Esophagus muscularis mucosa (tissue), 4 donors: ENCODE results near the gene NR1I3. TPM values are rescaled to one million over a fixed set of nuclear protein-coding genes. Genes with fewer than 3 reads are reported as not detected.

ENCODE experiments used
- DNase-seq: peaks from one replicate; pipeline ENCODE4 v3.0.0-alpha.2; 2017; ENCODE audit errors: extremely low spot score
- H3K27ac ChIP-seq, 4 donors: fragments of 200-600 bp; sonication (generic); replicated peaks in 1 of 4; 1 replicate in 3 of 4; 2 replicates in 1 of 4; pipeline ENCODE4 v1.5.1; 2016 to 2019; ENCODE audit warnings: mild to moderate bottlenecking in 1 of 4
- H3K27me3 ChIP-seq, 4 donors: fragments of 200-600 bp; sonication (generic); one replicate each; pipeline versions ENCODE4 v1.5.1 to v1.6.0; 2016 to 2019
- H3K36me3 ChIP-seq, 4 donors: fragments of 200-600 bp; sonication (generic); one replicate each; pipeline ENCODE4 v1.5.1; 2016 to 2019
- H3K4me1 ChIP-seq, 4 donors: fragments of 200-600 bp; sonication (generic); one replicate each; pipeline ENCODE4 v1.5.1; 2016 to 2019
- H3K4me3 ChIP-seq, 4 donors: fragments of 200-600 bp; sonication (generic); 1 replicate in 2 of 4; 2 replicates in 2 of 4; pipeline ENCODE4 v1.5.1; 2016 to 2019; ENCODE audit warnings: mild to moderate bottlenecking in 4 of 4, moderate library complexity in 1 of 4
- H3K9me3 ChIP-seq, 4 donors: fragments of 200-600 bp; sonication (generic); 1 replicate in 3 of 4; 2 replicates in 1 of 4; pipeline ENCODE4 v1.5.1; 2016 to 2019
- CTCF ChIP-seq, 3 experiments: fragments of 200-600 bp in 2 of 3; fragments of 450-650 bp in 1 of 3; sonication (generic) in 2 of 3; IDR thresholded peaks; one replicate each; pipeline ENCODE4 v1.5.1; 2017 to 2019; ENCODE audit warnings: antibody characterized with exemption in 3 of 3, mild to moderate bottlenecking in 2 of 3, moderate library complexity in 1 of 3
- EP300 ChIP-seq: sonication (generic); formaldehyde crosslinking; IDR thresholded peaks from one replicate; pipeline ENCODE4 v1.6.1; 2017; ENCODE audit warnings: antibody characterized with exemption
- POLR2A ChIP-seq: fragments of 450-650 bp; IDR thresholded peaks from one replicate; pipeline ENCODE4 v1.6.1; 2017; ENCODE audit warnings: antibody characterized with exemption, moderate library complexity, mild to moderate bottlenecking, low read depth
- POLR2AphosphoS5 ChIP-seq, 2 donors: sonication (generic); formaldehyde crosslinking; IDR thresholded peaks; one replicate each; pipeline ENCODE4 v1.6.1; 2017; ENCODE audit warnings: antibody characterized with exemption in 2 of 2
- WGBS: methylation state at CpG from one replicate; pipeline ENCODE4 v1.1.5; 2018; 5-methylcytosine and 5-hydroxymethylcytosine counted together
- intact Hi-C: fragments of 100-400 bp; cut with DNase I; formaldehyde crosslinking; loops from one replicate; pipeline ENCODE4 v1.15.1; 2023
- total RNA-seq, 4 donors: library from RNA; depleted of rRNA; stranded (reverse); fragments of >200 nt; gene quantifications; one replicate each; pipeline versions ENCODE4 v1.1.0 to v1.2.1, GENCODE V29; 2016

Gene NR1I3
- total RNA-seq, 4 donors from 2014 or later = not detected

- intact Hi-C loops = loop anchor here (10.0 kb wide), 1 partner anchor 194 kb away; no protein-coding TSS in a partner anchor
- H3K27me3 ChIP-seq = no peaks in the 10 kb centered on the region
- H3K27ac ChIP-seq = no peak overlapping the region
- peaks cover 0 to 59% (median 23%) of the 10 kb centered on the region in 4 donors for H3K36me3 ChIP-seq
- H3K9me3 ChIP-seq = no peaks in the 10 kb centered on the region
- no peak for TF ChIP-seq CTCF (IDR thresholded peaks at IDR 0.05)
- no peak for TF ChIP-seq POLR2AphosphoS5 (IDR thresholded peaks at IDR 0.05)
- no peak for TF ChIP-seq EP300
- no peak for TF ChIP-seq POLR2A
- WGBS = 68% methylated on average over 15 of the region's 22 CpGs
- H3K4me1 ChIP-seq = peaks cover 15 to 41% (median 29%) of the 10 kb centered on the region in 4 donors
- no peak for DNase-seq
- H3K4me3 ChIP-seq = no peak overlapping the region
These were observed 47.0 kb downstream of the NR1I3 start for GRCh38 chr1:161190962-161191521.

GRCh38 chr1:161189036-161189435, 49.0 kb downstream of the NR1I3 start:
- intact Hi-C loops = no loop called here
- no peak for TF ChIP-seq POLR2A
- no peak for TF ChIP-seq POLR2AphosphoS5 (IDR thresholded peaks at IDR 0.05)
- no peak for TF ChIP-seq CTCF (IDR thresholded peaks at IDR 0.05)
- TF ChIP-seq EP300 = no peak

GRCh38 chr1:161188381-161188780, 49.6 kb downstream of the NR1I3 start:
- no peak for TF ChIP-seq EP300
- Histone ChIP-seq H3K27ac (no peak overlapping the region), H3K4me3 (no peak overlapping the region), H3K9me3 (no peaks in the 10 kb centered on the region), H3K27me3 (no peaks in the 10 kb centered on the region), H3K36me3 (peaks cover 0 to 32% (median 15%) of the 10 kb centered on the region in 4 donors), H3K4me1 (peaks cover 13 to 34% (median 29%) of the 10 kb centered on the region in 4 donors)
- 82% methylated on average over 6 of the region's 6 CpGs for WGBS
- intact Hi-C loops = no loop called here
- no peak for DNase-seq

More at GRCh38 chr1:161189036-161189435, 49.0 kb downstream of the NR1I3 start:
- Histone ChIP-seq H3K4me1 (peaks cover 19 to 36% (median 31%) of the 10 kb centered on the region in 4 donors), H3K27me3 (no peaks in the 10 kb centered on the region), H3K4me3 (no peak overlapping the region), H3K36me3 (peaks cover 0 to 39% (median 17%) of the 10 kb centered on the region in 4 donors), H3K27ac (no peak overlapping the region), H3K9me3 (no peaks in the 10 kb centered on the region)
- DNase-seq = no peak
- WGBS = 93% methylated on average over 5 of the region's 5 CpGs

GRCh38 chr1:161187311-161187710, 50.7 kb downstream of the NR1I3 start:
- DNase-seq = no peak
- TF ChIP-seq CTCF (IDR thresholded peaks at IDR 0.05) (no peak), EP300 (no peak), POLR2A (no peak), POLR2AphosphoS5 (IDR thresholded peaks at IDR 0.05) (no peak)
- no peak overlapping the region for H3K4me3 ChIP-seq
- no peaks in the 10 kb centered on the region for H3K9me3 ChIP-seq
- WGBS = 86% methylated on average over 3 of the region's 3 CpGs
- H3K36me3 ChIP-seq = peaks cover 0 to 22% (median 12%) of the 10 kb centered on the region in 4 donors
- no peak overlapping the region for H3K27ac ChIP-seq
- H3K4me1 ChIP-seq = peaks cover 8 to 30% (median 20%) of the 10 kb centered on the region in 4 donors
- intact Hi-C loops = no loop called here
- H3K27me3 ChIP-seq = no peaks in the 10 kb centered on the region

- peak overlapping the region; percentile 47 to 69 (median 59) for H3K27ac ChIP-seq
- H3K4me1 ChIP-seq = peaks cover 6 to 25% (median 19%) of the 10 kb centered on the region in 4 donors
- no peak for TF ChIP-seq CTCF (IDR thresholded peaks at IDR 0.05)
- no peak for TF ChIP-seq POLR2AphosphoS5 (IDR thresholded peaks at IDR 0.05)
- no peak for TF ChIP-seq EP300
- TF ChIP-seq POLR2A = no peak
- no peaks in the 10 kb centered on the region for H3K9me3 ChIP-seq
- DNase-seq = no peak
- intact Hi-C loops = no loop called here
- no peak overlapping the region for H3K4me3 ChIP-seq
- no peaks in the 10 kb centered on the region for H3K27me3 ChIP-seq
- peaks cover 0 to 7% (median under 1%) of the 10 kb centered on the region in 4 donors for H3K36me3 ChIP-seq
- 51% methylated on average over 2 of the region's 2 CpGs for WGBS
These were observed 52.2 kb downstream of the NR1I3 start for GRCh38 chr1:161185732-161186311.
